Myocyte (in vitro differentiated cells): ENCODE measurements around the gene MORF4L1. TPM values are rescaled to one million over a fixed set of nuclear protein-coding genes. Genes with fewer than 3 reads are reported as not detected.
"Not testable (repeated sequence)": the region's sequence is repeated elsewhere in the genome, so short reads cannot be mapped to it uniquely, and the experiment has no call there.

Source experiments
- DNase-seq: peaks from one replicate; pipeline ENCODE4 v3.0.0-alpha.2; 2012; ENCODE audit warnings: low read depth
- total RNA-seq: library from RNA; depleted of rRNA; stranded (reverse); fragments of >200 nt; gene quantifications from 2 replicates; pipeline ENCODE4 v1.2.3, GENCODE V29; 2014

Gene MORF4L1
- total RNA-seq, 1 donor from 2014 or later: 527 TPM

DNA sequence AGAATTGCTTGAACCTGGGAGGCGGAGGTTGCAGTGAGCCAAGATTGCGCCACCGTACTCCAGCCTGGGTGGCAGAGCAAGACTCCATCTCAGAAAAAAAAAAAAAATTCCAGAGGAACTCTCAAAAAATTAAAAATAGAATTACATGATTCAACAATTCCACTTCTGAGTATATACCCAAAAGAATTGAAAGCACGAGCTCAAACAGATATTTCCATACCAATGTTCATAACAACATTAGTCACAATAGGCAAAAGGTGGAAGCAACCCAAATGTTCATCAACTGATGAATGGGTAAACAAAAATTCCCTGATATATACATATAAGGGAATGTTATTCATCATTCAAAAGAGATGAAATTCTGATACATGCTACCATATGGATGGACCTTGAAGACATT lies 16.9 kb upstream of the MORF4L1 start:
- no peak for DNase-seq

- peak; percentile 81 for DNase-seq
Observed at GRCh38 chr15:78859971-78860719, 12.5 kb upstream of the MORF4L1 start.

DNA sequence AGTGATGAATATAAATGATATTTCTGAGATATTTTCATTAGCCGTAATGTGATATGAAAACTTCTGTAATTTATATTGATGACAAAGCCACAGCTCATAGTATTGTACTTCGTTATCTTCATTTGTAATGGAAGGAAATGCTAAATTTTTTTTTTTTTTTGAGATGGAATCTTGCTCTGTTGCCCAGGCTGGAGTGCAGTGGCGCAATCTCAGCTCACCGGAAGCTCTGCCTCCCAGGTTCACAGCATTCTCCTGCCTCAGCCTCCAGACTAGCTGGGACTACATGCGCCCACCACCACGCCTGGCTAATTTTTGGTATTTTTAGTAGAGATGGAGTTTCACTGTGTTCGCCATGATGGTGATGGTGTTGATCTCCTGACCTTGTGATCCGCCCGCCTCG lies 7.1 kb upstream of the MORF4L1 start:
- DNase-seq: not testable (repeated sequence)

- DNase-seq: not testable (repeated sequence)
Observed at GRCh38 chr15:78866031-78866430, 6.7 kb upstream of the MORF4L1 start.

DNA sequence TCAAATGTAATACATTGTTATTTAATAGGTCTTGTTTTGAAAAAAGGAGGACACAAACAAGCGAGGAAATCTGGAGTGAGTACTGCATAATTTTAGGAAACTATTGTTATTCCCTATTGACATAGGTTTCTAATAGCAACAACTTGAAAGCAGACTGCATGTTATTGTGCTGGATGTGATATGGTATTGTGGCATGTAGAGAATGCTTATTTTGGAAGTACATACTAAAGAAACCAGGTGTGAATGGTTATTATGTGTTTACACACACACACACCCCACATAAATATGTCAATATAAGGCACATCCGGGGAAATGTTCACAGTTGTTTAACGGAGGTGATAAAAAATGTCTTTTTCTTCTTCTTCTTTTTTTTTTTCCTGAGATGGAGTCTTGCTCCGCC lies 5.9 kb upstream of the MORF4L1 start:
- DNase-seq: no peak

DNA sequence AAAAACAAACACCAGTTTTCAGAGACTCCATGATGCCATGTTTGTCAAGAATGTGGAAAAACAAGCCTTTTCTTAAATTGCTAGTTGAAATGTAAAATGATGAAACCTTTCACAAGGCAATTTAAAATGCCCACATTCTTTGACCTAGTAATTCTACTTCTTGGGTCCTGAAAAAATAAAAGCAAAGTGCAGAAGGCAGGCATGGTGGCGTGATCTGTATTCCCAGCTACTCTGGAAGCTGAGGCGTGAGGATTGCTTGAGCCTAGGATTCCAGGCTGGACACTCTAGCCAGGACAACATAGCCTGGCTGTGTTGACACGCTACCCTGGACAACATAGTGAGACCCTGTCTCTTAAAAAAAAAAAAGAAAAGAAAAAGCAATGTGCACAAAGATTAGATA lies 4.3 kb upstream of the MORF4L1 start:
- no peak for DNase-seq

- not testable (repeated sequence) for DNase-seq
Observed at GRCh38 chr15:78871483-78872127, 1.1 kb upstream of the MORF4L1 start.

DNA sequence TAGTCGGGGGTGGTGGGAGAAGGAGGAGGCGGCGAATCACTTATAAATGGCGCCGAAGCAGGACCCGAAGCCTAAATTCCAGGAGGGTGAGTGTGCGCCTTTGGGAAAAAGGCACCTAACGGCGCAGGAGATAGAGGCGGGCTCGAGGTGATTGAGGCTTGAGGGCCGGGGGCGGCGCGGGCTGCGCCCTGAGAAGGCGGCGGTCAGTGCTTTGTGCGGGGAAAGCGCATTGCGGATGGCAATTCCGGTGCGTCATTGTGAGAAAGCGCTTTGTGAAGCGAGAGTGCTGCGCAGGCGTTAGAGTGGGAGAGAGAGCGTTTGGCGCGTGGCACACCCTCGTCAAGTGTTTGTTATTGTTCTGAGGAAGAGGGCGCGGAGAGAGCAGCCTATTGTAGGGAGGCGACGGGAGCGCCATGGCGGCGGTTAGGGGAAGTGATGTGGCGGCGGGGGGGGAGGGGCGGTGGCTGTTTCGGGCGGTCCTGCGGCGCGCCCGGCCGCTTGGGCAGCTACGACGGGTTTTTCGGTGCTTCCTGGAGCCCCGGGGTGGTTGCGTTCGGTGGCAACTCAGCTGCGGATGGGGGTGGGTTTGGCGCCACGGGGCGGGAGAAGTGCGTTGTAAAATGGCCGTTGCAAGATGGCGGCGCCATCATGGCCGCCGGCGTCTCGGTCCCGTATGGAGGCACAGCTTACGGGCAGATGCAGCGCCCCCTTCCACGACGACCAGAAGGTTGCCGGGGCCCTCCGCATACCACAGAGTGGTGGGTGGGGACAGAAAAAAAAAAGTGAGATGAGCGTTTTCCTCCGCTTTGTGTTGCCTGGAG lies 492 bp downstream of the MORF4L1 start:
- DNase-seq: peak; percentile 87

DNA sequence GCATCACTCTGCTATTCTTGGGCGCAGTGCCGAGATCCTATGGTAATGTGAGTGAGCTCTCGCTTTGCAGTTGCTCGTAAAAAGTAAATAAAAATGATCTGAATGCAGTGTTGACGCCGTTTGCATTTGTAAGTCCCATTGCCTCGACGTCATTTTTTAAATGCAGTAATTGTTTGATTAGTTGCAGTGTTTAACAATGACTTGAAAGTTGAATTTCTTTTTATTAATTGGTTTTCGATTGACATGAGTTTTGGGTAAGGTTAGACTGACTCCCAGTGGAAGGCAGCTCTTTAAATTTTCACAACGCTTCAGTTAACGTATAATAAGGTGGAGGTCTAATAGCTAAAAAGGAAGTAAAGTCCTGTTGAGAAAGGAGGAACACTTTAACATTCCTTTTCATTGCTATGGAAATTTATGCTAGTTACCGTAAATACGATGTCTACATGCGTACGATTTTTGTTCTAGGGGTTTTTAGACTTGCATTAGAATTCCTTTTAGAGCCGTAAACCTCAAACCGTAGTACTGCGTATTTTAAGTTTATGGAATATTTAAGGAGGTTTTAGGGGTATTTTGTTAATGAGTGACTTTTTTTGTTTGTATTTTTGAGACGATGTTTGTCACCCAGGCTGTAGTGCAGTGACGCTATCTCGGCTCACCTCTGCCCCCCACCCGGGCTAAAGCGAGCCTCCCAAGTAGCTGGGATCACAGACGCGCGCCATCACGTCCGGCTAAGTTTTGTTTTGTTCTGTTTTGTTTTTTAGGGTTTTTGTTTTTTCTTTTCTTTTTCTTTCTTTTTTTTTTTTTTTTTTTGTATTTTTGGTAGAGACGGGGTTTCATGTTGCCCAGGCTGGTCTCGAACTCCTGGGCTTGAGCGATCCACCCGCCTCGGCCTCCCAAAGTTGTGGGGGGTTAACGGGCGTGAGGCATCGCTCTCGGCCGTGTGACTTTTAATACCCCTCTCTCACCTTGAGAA lies 1.4 kb downstream of the MORF4L1 start:
- peak; percentile 33 for DNase-seq

- no peak for DNase-seq
Observed at GRCh38 chr15:78875107-78875914, 2.6 kb downstream of the MORF4L1 start.

GRCh38 chr15:78876954-78877353 lies 4.3 kb downstream of the MORF4L1 start:
- not testable (repeated sequence) for DNase-seq

GRCh38 chr15:78878356-78878755 lies 5.7 kb downstream of the MORF4L1 start:
- DNase-seq: peak; percentile 47

GRCh38 chr15:78879517-78880241 lies 7.0 kb downstream of the MORF4L1 start:
- DNase-seq: no peak

DNA sequence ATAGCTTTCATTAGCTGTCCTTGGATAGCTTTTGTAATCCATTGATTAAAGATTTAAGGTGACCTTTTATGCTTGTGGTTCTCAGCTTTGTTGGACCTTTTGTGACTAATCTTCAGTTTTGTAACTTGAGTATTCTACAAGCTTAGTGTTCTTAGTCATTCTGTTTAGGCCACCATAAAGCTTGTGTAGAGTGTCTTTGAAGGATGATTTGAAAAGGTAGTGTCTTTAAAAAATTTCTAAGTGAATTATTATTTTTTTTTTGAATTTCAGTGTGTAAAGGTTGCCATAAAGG lies 7.5 kb downstream of the MORF4L1 start:
- DNase-seq: no peak

- no peak for DNase-seq
Observed at GRCh38 chr15:78880813-78881212, 8.1 kb downstream of the MORF4L1 start.

DNA sequence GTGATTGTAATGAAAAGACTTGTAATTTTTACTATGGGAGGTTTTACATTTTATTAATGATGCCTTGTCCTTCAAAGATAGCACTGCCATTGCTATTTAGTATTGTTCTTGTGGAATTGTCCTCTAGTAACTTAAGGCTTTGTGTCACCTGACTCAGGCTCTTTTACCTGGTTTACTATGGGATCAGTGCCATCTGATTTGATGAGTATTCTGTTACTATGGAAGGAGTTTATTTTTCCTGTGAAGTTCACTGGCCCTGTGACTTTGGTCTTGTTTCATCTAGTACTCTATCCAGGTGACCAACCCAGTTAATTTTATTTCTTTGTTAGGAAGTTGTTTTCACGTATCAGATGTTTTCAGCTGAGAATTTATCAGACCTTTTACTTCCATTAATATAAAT lies 9.0 kb downstream of the MORF4L1 start:
- DNase-seq: no peak

GRCh38 chr15:78889000-78889399 lies 16.3 kb downstream of the MORF4L1 start:
- DNase-seq: no peak

- no peak for DNase-seq
Observed at GRCh38 chr15:78893538-78893937, 20.8 kb downstream of the MORF4L1 start.

DNA sequence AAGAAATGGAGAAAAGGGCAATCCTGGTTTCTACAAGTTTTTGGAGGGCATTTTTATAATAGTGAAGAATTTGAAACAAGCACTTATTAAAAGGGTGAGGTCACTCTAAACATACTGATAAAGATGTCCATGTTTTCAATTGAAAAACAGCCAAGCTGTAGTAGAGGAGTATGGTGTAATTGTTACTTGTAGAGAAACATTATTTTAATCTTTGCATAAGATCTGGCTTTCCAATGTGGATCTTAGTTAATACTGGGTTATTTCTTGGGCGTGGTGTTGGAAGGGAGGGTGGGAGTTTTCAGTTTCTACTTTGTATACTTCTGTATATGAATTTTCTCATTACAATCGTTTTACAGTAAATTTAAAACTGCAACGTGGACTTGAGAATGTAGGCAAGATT lies 22.8 kb downstream of the MORF4L1 start:
- DNase-seq: no peak

DNA sequence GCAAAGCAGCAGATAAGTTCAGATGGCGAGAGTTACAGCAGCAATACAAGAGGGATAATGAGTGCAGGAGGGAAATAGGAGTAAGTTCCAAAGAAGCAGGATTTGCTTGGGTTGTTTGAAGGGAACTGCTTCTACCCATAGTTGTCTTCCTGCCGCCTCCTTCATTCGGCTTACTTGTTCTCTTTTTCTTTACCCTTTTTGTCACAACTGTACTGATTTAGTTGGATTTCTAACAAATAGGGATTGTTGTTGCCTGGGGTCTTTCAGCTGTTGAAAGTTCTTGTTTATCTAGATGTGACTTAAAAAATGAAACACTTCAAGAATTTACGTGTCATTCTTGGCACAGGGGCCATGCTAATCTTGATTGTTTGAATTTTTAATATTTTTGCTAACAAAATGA lies 25.9 kb downstream of the MORF4L1 start:
- no peak for DNase-seq
